GM20000 (cell line): ENCODE measurements around the gene RFC2.

Experiments used
- DNase-seq: peaks from one replicate; pipeline ENCODE4 v3.0.0; 2012; ENCODE audit warnings: low spot score
- TF ChIP-seq, protein P1 (sequence below): IDR thresholded peaks from 2 replicates; pipeline ENCODE4 v1.5.1; 2012; ENCODE audit warnings: mild to moderate bottlenecking, control low read depth; ENCODE audit errors: extremely low read depth, missing control alignments

RFC2 gene

DNA sequence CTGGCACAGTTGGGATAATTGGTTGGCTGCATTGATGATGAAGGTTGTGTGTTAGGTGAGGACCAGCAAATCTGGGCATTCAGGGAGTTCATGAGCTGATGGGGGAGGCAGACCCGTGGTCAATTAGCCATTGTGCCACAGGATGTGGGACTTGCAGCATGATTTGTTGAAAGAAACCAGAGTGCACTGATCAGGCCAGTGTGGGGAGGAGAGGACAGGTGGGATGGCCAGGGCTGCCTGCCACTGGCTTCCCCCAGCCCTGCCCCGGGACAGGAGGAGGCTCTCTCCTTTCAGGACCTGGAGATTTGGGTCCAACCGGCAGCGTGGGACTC lies 39.3 kb upstream of the RFC2 start:
- DNase-seq: no peak

DNA sequence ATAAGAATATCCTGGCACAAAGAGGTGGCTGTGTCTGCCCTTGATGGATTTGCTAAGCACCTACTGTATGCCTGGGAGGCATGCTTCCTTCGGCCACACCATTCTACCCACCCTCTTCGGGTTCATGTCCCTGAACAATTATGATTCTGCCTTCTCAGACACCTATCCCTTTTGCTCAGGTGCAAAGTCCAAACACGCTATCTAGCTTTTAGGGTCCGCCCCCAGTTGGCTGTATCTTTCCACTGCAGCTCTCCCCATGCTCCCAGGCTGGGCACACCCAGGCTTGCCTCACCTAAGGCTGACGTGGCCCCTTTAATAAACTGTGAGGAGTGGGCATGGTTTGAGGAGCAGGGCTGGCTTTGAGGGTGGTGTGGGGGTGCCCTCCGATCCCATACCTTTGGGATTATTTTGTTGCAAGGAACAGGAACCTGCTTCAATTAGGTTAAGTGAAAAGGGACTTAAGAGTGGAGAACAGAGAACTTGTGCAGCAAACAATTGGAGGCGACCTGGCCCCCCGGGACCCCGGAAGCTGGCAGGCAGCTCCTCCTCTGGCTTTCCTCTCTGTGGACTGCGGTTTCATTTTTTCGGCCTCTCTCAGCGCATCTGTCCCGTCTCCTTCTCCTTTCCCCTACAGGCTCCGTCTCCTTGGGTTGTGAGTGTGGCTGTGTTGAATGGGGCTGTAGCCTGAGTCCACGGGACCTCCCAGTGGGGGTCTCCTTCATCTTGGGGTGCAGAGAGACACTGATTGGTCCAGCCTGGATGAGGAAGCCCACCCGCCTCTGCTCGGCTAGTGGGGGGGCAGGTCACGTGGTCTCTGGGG lies 38.8 kb upstream of the RFC2 start:
- TF ChIP-seq, protein P1, sequence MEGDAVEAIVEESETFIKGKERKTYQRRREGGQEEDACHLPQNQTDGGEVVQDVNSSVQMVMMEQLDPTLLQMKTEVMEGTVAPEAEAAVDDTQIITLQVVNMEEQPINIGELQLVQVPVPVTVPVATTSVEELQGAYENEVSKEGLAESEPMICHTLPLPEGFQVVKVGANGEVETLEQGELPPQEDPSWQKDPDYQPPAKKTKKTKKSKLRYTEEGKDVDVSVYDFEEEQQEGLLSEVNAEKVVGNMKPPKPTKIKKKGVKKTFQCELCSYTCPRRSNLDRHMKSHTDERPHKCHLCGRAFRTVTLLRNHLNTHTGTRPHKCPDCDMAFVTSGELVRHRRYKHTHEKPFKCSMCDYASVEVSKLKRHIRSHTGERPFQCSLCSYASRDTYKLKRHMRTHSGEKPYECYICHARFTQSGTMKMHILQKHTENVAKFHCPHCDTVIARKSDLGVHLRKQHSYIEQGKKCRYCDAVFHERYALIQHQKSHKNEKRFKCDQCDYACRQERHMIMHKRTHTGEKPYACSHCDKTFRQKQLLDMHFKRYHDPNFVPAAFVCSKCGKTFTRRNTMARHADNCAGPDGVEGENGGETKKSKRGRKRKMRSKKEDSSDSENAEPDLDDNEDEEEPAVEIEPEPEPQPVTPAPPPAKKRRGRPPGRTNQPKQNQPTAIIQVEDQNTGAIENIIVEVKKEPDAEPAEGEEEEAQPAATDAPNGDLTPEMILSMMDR: no peak
- no peak for DNase-seq

More for the DNA sequence above, 39.3 kb upstream of the RFC2 start:
- TF ChIP-seq, protein P1: no peak

DNA sequence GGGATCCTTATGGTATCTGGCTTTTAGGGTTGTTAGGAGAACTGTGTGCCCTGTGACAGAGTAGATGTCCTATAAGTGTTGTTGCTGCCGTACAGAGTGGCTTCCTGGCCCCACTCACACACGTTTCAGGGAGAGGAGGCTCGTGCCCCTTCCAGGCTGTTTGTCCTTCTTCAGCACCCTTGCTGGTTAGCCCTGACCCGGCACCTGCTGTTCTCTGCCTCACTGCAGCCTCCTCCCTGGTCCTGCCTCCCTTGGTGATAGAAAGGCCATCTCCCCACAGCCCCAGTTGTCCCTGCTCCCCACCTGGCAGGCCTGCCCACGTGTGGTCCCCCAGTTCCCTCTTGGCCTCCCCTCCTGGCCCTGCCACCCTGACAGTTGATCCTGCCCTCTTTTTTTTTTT lies 37.3 kb upstream of the RFC2 start:
- DNase-seq: no peak
- TF ChIP-seq, protein P1: no peak

DNA sequence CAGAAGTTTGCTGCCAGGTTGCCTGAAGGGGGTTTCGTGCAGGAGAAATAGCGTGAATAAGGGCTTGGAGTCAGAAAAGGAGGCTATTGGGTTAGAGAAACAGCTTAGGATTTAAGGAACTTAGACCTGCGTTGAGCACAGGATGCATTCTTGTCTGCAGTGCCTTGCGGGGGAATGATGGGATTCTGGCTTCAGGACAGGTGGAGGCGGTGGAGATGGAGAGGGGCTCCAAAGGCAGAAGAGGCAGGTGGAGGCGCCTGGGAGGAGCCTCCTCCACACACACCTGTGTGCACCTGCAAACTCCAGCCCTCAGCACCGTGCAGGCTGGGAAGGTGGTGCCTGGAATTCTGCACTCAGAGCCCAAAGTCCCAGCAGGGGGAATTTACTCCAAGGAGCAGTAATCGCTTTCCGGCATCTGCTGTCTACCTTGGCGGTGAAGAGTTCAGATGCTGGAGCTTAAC lies 36.8 kb upstream of the RFC2 start:
- TF ChIP-seq, protein P1: no peak
- no peak for DNase-seq

DNA sequence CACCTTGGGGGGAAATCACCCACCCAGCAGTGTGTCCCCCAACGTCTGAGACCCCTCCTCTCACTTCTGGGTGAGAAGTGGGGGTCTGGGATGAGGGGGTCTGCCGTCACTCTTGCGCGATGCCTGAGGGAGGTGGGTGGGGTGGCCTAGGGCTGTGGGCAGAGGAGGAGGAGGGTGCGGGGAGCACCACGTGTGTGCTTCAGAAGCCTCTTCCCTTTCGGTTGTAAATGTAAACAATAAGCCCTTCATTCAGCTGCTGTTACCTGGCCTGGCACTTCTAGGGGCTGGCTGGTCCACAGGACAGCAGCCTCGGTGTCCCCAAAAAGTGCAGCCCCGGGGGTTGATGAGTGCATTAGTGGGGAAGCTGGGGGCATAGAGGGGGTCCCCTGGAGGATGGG lies 36.4 kb upstream of the RFC2 start:
- no peak for DNase-seq
- TF ChIP-seq, protein P1: no peak

DNA sequence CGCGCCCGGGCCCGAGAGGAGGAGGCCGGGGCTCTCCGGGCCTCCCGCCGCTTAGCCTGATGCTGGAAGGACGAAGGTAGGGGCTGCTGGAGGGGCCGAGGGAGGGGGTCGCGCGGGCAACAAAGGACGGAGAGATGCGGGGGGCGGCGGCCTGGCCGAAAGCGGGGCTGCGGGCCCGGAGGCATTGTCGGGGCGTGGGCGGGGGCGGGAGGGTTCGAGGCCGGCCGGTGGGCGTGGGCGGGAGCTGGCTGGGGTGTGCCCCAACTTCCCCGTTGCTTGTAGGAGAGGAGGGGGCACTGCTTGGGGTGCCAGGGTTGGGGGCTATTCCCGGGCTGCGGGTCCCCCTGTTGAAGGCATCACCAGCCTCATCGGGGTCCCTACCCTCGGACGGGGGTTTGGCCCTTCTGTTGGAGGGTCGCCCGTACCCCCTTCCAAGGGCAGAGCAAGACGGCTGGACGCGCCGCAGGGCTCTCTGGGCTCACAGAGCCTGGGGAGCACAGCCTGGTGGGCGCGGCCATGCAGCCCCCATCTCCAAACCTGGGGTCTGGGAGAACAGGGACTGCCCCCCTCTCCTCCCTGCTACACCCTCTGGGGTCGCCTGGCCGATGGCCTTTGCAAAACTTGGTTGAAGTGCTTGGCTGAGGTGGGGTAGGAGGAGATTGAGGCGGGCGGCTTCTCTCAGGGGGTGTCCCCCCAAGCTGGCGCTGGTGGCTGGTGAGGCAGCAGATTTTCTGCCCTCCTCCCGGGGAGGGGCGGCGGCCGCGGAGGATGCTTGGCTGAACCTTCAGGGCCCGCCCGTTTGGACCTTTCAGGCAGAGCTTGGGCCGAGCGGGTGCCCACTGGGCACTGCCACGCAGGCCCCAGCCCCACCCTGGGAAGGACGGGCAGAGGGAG lies 35.7 kb upstream of the RFC2 start:
- DNase-seq: peak; percentile 65
- TF ChIP-seq, protein P1: no peak
